KOPT-K1 (cell line): ENCODE results near the gene ABHD17C.
A peak's percentile ranks its signal among the peaks of the same experiment; 100 is the strongest.

ENCODE experiments used
- H3K27ac ChIP-seq: fragments of 200-600 bp; sonication (generic); 2 replicates; pipeline ENCODE4 v1.5.1; 2016; ENCODE audit warnings: antibody characterized with exemption, mild to moderate bottlenecking, low read depth, low read length; ENCODE audit not compliant: poor library complexity, severe bottlenecking
- H3K36me3 ChIP-seq: fragments of 200-600 bp; sonication (generic); 2 replicates; pipeline ENCODE4 v1.5.1; 2017; ENCODE audit warnings: antibody characterized with exemption, mild to moderate bottlenecking, low read length, moderate library complexity; ENCODE audit not compliant: insufficient read depth
- H3K9me3 ChIP-seq: fragments of 200-600 bp; sonication (generic); 2 replicates; pipeline ENCODE4 v1.5.1; 2017; ENCODE audit warnings: antibody characterized with exemption, low read length, mild to moderate bottlenecking; ENCODE audit not compliant: insufficient read depth, poor library complexity, severe bottlenecking

Gene ABHD17C

DNA sequence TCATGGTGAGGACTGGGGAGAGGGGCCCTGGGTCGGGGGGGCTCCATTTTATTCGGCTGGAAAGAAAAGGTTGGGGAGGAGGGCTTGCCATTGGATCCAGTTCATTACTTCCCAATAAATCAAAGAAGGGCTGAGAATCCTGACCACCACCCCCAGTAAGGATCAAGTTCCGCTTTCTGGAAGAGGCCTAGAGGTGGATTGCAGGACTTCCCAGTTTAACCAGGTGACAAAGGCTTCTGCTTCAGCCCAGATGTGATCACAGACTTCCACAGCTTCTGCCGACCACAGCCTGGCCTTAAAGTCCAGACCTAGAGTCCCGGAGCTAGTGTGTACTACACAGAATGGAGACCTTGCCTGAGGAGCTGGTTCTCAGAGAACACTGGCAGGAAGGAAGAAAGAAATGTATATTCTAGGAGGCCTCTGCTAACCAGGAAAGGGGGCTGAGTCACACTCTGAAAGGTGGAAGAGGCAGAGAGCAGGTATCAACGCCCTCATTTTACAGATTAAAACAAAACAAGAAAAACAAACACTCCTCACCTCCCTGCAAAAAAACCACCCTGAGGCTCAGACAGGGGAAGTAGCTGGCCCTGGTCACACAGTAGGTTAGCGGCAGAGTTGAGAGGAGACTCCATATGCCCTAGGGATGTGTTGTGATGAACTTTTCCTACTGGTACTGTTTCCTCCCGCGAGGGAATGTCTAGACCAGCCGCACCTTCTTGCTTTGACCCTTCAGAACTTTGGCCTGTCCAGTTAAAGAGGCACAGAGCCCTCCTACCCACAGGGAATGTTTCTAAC is 82.9 kb downstream of the ABHD17C start:
- peaks cover 11% of the 10 kb centered on the region for H3K9me3 ChIP-seq
- no peaks in the 10 kb centered on the region for H3K36me3 ChIP-seq
- H3K27ac ChIP-seq = no peak overlapping the region

DNA sequence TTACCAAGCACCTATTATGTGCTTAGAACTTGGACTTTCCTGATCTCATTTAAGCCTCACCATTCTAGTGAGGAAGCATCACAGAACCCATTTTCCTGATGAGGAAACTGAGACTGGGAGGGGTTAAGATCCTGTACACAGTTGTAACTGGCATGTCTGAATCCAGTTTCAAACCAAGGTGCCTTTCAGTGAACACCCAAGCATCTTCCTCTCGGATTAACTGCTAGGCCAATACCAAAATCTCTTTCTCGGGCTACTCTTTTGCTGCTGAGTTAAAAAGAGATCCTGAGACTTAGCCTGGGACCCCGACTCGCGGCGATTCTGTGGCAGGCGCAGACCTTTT is 83.5 kb downstream of the ABHD17C start:
- Histone ChIP-seq H3K27ac (no peak overlapping the region), H3K9me3 (peaks cover 11% of the 10 kb centered on the region)

DNA sequence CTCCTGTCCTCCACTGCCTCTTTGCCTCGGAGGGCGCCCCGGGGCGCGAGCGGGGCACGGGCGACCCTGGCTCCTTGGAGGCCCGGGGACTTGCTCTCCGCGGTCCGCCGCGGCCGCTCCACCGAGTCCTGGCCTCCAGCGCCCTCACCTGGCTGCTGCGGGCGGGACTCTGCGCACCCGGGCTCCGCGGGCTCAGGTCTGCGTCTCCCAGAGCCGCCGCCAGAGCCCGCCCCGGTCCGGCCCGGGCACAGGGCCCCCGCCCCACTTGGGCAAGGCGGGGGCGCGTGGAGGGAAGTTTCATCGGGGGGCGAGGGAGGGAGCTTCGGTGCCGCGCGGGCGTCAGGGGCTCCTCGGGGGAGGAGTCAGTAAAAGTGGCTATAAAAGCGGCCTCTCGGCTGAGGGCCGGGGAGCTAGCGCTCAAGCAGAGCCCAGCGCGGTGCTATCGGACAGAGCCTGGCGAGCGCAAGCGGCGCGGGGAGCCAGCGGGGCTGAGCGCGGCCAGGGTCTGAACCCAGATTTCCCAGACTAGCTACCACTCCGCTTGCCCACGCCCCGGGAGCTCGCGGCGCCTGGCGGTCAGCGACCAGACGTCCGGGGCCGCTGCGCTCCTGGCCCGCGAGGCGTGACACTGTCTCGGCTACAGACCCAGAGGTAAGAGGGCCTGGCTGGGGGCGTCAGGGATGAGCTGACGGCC is 84.0 kb downstream of the ABHD17C start, which contains the start of gene CEMIP:
Gene CEMIP, plus strand, starts transcription at position 407 of the 694 bp plus-strand sequence. CDS start 94,510 bp downstream, outside the sequence.
- Histone ChIP-seq H3K27ac (no peak within 1 kb of the TSS), H3K9me3 (peaks cover 11% of the 10 kb centered on the region), H3K36me3 (no peaks in the 10 kb centered on the region)

More for the DNA sequence above, 83.5 kb downstream of the ABHD17C start:
- no peaks in the 10 kb centered on the region for H3K36me3 ChIP-seq

DNA sequence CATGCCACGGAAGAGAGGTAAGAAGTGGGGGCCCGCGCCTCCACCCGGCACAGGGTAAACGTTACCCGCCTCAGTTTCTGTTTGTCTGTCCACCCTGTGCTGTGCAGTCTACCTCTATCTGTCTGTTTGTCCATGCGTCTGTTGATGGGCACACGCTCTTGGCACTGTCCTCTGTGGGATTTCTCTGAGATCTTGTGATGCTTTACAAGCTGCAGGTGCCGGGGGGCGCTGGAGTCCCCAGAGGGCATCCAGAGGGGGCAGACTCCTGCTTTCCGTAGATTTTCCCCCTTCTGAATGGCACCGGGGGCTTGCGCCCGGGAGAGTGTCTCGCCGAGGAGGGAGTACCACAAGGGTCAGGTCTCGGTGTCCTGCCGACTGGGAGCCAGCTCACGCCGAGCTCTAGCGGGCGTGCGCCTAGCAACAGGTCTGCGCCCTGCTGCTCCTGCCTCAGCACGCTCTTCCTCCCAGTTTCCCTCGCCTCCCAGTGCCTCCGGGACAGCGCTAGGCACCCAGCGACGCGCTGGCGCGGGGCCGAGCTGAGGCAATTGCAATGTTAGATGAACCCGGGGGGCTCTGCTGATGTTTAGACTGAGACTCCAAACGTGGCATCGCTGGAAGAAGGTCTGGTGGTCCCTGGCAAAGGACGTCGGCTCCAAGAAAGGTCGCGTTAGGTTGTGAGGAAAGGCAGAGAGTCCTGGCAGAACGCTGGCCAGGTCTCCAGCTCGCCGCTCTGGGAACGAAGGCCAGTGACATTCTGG is 84.7 kb downstream of the ABHD17C start:
- Histone ChIP-seq H3K27ac (no peak overlapping the region), H3K9me3 (peaks cover 11% of the 10 kb centered on the region), H3K36me3 (no peaks in the 10 kb centered on the region)

DNA sequence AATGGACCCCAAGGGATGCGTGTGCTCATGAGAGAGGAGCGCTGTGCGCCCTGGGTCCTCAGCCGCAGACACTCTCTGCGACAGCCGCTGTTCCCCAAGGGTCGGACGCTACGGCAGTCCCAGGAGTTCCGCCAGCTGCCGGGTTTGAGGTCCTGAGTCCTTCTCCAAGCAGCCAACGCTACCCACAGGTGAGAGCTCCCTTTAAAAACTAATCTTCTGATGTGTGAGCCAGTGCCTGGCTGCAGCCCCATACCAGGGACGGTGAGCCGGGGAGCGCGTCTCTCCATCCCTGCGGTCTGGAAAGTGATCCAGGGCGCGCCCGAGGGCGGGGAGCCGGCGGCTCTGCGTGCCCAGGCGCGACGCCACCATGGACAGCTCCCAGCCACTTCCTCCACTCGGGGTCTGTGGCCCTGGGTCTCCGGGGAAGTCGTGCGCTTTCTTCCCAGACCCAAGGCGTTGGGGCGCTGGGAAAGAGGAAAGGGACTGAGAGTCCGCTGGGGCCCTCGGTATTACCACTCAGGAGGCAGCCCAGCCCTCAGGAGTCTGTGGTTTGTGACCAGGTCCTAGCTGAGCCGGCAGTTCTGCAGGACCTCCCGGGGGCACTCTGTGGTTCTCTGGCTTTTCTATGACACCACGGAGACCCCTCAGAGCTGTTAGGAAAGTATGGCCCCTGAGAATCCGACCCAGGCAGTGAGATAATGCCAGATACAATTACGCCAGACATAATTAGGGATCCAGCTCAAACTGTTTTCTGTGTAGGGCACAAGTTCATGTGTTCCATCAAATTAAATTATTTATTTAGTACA is 85.5 kb downstream of the ABHD17C start:
- Histone ChIP-seq H3K36me3 (no peaks in the 10 kb centered on the region), H3K27ac (no peak overlapping the region), H3K9me3 (peaks cover 11% of the 10 kb centered on the region)

DNA sequence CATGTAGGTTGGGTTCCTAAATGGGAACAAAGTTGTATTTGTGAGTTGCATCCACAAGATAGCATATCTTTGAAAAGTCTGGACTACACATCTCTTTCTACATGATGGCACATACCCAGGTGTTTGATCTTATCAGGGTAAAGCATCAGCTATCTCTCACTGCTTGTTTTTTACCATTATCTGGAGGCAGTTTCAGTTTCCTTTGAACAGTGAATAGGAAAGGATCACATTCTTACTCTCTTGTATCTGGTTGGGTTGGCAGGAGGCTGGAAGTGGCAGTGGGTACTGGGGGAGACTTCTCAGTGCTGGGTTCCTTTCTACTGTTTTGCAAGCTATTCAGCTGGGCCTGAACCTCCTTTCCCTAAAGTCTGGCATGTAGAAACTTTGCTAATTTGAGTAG is 88.2 kb downstream of the ABHD17C start:
- Histone ChIP-seq H3K27ac (peak overlapping the region; percentile 32), H3K9me3 (peaks cover 11% of the 10 kb centered on the region), H3K36me3 (no peaks in the 10 kb centered on the region)

DNA sequence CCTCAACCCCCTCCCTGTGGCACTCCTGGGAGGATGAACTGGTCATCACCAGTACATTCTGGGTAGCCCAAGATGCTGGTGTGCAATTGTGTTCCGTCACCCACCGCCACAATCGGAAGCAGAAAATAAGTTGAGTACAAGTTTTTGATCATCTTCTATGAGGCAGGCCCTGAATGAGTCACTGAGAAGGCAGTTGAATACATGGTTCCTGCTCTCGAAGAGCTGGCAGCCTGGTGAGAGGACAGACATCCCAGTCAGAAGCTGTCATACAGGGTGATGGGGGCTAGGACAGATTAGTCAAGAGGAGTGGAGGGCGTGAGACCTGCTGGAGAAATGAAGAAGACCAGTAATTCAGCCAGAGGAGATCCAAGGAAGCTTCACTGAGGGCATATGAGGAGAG is 90.2 kb downstream of the ABHD17C start:
- Histone ChIP-seq H3K9me3 (peaks cover 6% of the 10 kb centered on the region), H3K27ac (no peak overlapping the region), H3K36me3 (no peaks in the 10 kb centered on the region)

DNA sequence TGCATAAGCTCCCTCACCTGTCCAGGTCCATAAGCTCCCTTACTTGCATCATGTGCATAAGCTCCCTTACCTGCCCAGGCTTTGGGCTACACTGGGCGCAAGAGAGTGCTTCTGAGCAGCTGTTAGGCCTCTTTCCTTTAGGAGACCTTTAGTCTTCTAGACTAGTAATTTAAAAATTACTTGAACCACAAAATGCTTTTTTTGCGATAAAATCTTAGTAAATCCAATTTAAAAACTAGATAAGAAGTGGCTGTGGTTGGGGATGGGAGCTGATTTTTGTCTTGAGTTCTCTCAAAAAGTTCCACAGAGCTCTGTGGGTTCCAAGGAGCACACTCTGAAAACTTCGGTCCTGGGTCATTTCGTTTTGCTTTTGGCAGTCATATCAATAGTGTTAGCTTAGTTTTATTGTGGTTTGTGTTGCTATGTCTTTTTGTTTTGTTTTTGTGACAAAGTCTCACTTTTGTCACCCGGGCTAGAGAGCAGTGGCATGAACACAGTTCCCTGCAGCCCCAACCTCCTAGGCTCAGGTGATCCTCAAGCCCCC is 90.8 kb downstream of the ABHD17C start:
- H3K36me3 ChIP-seq = no peaks in the 10 kb centered on the region
- peaks cover under 1% of the 10 kb centered on the region for H3K9me3 ChIP-seq
- no peak overlapping the region for H3K27ac ChIP-seq

DNA sequence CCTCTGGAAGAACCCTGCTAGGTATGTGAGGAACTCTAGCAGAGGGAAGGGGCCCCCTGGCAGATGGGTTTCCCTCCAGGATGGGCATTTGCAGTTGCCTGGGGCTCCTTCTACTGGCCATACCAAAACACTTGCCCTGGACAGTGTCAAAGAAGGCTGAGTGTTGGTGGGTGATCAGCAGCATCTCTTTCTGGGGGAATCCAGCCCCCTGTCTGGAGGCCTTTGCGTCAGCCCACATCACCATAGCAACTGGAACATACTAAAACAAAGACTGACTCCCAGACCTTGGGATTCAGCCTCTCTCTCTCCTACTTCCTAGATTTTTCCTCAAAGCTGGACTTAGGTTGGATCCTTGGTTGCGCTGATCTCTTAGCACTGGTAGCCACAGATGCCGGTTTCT is 92.2 kb downstream of the ABHD17C start:
- Histone ChIP-seq H3K9me3 (no peaks in the 10 kb centered on the region), H3K36me3 (no peaks in the 10 kb centered on the region), H3K27ac (no peak overlapping the region)

DNA sequence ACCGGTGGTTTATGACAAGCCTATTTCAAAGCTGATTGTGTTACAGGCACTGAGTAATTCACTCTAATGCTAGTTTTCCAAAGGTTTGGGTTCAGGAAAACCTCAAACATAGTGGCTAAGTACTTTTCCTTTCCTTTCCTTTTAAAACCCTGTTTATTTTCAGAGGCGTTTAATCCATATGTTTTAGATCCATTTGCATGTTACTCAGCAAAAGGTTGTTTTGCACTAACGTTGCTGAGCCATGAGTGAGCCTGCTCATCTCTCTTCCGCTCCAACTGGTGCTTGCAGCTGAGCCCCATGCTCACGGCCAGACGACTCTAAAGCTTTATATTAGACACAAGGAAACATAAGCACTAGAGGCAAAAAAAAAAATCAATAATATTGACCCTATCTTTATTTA is 93.4 kb downstream of the ABHD17C start:
- Histone ChIP-seq H3K36me3 (no peaks in the 10 kb centered on the region), H3K27ac (no peak overlapping the region), H3K9me3 (no peaks in the 10 kb centered on the region)

DNA sequence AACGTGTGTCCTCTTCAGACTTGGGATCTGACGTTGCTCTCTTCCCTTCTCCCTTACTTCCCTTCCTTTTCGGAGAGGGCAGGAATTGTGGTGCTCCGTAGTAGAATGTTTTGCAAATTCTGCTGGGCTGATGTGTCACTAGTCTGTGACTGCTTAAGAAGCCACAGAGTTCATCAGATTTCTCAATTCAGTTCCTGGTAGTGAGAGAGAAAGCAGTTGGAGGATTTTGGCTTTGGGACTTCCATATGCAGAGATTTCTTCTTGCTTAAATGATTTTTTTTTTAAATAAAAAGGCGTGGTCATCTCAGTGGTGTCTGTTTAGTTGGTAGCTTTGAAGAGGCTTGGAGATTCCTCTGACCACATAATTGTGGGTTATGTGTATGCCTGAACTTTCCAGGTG is 94.2 kb downstream of the ABHD17C start:
- no peaks in the 10 kb centered on the region for H3K9me3 ChIP-seq
- H3K36me3 ChIP-seq = no peaks in the 10 kb centered on the region
- H3K27ac ChIP-seq = no peak overlapping the region

DNA sequence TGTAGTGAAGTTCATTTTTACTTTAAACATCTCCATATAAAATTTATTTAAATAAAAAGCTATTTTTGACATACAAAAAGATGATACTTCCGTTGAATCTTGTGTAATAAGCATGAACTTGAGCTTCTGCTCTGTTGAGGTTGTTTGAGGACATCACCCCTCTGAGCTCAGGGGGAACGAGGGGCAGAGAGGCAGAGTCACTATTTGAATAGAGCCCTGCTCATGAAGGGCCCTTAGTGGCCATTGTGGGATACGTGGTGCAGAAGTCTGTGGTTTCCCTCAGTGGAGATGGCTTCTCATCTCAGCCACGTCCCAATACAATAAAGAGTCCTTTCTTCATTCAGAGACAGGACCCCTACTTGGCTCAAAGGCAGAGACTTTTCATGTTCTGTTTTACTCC is 94.7 kb downstream of the ABHD17C start:
- no peak overlapping the region for H3K27ac ChIP-seq
- no peaks in the 10 kb centered on the region for H3K9me3 ChIP-seq
- no peaks in the 10 kb centered on the region for H3K36me3 ChIP-seq

DNA sequence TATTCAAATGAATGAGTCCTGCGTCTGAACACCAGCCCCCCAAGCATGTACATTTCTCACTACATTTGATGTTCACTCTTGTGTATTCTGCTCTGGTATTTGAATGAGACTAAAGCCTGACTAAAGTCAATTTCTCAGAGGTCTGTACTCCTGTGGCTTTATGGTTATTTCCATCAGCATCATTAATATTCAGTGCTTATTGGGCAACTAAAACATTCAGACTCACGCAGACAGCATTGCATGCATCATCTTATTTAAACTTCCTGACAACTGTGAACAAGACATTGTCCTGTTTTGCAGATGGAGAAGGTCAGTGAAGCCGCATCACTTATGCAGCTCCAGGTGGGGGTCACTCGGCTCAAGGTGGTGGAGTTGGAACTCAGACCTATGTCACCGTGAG is 95.1 kb downstream of the ABHD17C start:
- H3K36me3 ChIP-seq = no peaks in the 10 kb centered on the region
- H3K9me3 ChIP-seq = no peaks in the 10 kb centered on the region
- no peak overlapping the region for H3K27ac ChIP-seq

DNA sequence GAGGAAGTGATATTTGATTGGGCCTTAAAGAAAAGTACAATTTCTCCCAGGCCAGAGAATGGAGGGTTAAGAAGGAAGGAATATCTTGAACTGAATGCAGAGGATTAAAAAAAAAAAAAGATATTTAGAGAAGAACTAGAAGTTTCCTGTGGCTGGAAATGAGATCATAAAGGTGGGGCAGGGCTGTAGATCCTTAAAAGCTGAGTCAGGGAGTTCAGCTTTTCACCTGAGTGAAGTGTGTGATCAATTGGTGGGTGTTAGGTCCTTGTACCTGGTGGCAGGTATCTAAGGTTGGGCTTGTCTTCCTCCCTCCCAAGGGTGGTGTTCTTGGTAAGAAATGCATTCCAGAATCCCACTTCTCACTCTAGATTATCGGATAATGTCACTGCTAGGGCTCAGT is 95.9 kb downstream of the ABHD17C start:
- no peaks in the 10 kb centered on the region for H3K36me3 ChIP-seq
- no peaks in the 10 kb centered on the region for H3K9me3 ChIP-seq
- no peak overlapping the region for H3K27ac ChIP-seq
